ENCODE measurements around the gene STXBP1. TPM values are rescaled to one million over a fixed set of nuclear protein-coding genes. Genes with fewer than 3 reads are reported as not detected.

Gene STXBP1
- total RNA-seq, 1 donor from 2014 or later = 36.9 TPM

DNA sequence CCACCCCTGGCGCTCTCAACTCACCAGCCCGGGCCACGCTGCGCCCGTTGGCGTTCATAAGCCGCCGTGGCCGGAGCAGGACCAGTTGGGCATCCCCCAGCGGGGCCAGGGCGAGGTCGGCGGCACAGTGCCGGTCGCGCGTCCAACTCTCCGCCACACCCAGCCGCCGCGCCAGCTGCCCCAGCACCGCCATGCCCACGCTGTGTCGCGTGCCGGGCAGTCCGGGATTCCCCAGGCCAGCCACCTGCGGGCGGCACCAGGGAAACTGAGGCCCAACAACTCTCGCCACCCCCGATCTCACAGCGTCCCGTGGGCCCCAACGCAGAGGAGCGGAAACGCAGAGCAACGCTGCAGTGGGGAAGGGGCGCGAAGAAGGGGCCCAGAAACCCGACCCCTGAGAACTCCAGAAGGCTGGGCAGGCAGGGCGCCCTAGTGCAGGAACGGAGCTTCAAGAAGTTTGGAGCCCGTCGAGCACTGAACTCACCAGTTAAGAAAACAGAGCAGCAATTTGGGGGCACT, 102.9 kb downstream of the STXBP1 start:
- H3K4me1 ChIP-seq = peaks cover 37% of the 10 kb centered on the region
- intact Hi-C loops (cut with micrococcal nuclease) = no loop called here
- H3K4me3 ChIP-seq = peak overlapping the region; percentile 94
- no peaks in the 10 kb centered on the region for H3K9me3 ChIP-seq (replicated peaks)
- TF ChIP-seq, protein P1, sequence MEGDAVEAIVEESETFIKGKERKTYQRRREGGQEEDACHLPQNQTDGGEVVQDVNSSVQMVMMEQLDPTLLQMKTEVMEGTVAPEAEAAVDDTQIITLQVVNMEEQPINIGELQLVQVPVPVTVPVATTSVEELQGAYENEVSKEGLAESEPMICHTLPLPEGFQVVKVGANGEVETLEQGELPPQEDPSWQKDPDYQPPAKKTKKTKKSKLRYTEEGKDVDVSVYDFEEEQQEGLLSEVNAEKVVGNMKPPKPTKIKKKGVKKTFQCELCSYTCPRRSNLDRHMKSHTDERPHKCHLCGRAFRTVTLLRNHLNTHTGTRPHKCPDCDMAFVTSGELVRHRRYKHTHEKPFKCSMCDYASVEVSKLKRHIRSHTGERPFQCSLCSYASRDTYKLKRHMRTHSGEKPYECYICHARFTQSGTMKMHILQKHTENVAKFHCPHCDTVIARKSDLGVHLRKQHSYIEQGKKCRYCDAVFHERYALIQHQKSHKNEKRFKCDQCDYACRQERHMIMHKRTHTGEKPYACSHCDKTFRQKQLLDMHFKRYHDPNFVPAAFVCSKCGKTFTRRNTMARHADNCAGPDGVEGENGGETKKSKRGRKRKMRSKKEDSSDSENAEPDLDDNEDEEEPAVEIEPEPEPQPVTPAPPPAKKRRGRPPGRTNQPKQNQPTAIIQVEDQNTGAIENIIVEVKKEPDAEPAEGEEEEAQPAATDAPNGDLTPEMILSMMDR (IDR thresholded peaks at IDR 0.05; ENCODE audit: borderline replicate concordance) = no peak
- peak; percentile 37 for DNase-seq
- H3K36me3 ChIP-seq = no peaks in the 10 kb centered on the region
- H3K27me3 ChIP-seq (ENCODE audit: low read depth) = no peaks in the 10 kb centered on the region
- H3K27ac ChIP-seq (replicated peaks) = peak overlapping the region; percentile 89

DNA sequence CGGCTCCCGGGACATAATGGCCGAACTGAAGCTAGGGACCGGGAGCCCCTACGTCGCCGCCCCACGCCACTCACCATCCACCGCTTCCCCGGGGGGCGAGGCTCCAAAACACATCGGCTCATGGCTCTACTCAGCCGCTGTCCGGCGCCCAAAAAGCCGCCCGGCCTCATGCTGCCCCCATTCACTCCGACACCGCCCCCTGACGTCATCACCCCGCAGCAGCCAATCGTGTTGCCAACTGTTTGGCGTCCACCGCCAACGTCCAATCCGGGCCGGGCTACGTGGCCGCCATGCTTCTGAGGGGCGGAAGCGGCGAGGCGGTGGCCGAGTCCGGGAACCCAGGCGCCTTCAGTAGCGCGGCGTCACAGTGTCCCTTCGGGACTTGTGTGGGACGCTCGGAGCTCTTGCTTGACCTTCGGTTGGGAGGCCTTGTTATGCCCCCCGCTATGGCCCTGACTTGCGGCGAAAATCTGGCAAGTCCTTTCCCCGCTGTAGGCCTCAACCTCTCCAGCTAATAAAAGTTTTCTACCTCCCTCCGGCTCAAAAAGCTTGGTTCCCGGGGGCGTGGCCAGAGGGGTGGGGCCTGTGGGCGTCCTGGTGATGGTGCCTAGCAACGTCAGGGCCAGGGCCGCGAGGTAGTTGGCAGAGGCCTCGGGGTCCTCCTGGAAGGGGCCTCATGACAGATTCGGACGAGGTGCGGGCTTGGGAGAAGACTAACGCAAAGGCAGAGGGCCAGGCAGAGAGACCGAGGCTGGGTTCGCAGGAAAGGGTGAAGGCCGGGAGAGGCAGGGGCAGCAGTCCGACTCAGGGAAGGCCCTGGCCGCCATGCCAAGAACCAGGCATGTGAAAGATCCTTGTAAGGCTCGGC, 103.6 kb downstream of the STXBP1 start, which contains the start of the genes PTRH1 and TTC16:
TSS of gene PTRH1 (minus strand) at position 194 of the 868 bp plus-strand sequence. CDS start at position 170, 24 bp downstream.
TSS of gene TTC16 (plus strand) at position 610 of the 868 bp plus-strand sequence. CDS start at position 677, 67 bp downstream.
- Histone ChIP-seq H3K4me1 (peaks cover 37% of the 10 kb centered on the region), H3K9me3 (replicated peaks) (no peaks in the 10 kb centered on the region), H3K27me3 (ENCODE audit: low read depth) (no peaks in the 10 kb centered on the region), H3K27ac (replicated peaks) (peak within 1 kb of the TSS; percentile 89), H3K36me3 (no peaks in the 10 kb centered on the region), H3K4me3 (peak within 1 kb of the TSS; percentile 94)
- intact Hi-C loops (cut with micrococcal nuclease) = no loop called here
- DNase-seq = peak; percentile 98
- TF ChIP-seq, protein P1 (IDR thresholded peaks at IDR 0.05; ENCODE audit: borderline replicate concordance) = no peak

DNA sequence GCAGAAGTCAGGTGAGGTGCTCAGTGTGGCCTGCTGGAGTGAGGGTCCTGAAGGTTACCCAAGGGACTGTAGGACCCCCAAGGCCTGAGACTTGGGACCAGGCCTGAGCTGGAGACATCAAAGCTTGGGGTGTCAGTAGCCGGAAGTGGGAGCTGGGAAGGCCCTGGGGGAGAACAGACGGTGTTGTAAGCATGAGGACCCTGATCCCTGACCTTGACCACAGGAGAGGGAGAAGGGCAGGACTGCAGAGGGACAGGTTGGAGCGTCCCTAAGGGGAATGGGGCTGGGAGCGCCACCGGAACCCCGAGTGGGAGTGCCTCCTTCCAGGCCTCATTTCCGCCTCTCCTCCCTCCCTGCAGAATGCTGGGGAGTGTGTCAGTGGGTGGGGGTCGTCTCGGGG, 104.3 kb downstream of the STXBP1 start:
- intact Hi-C loops (cut with micrococcal nuclease) = no loop called here
- Histone ChIP-seq H3K36me3 (no peaks in the 10 kb centered on the region), H3K27ac (replicated peaks) (peak overlapping the region; percentile 89), H3K9me3 (replicated peaks) (no peaks in the 10 kb centered on the region), H3K4me1 (peaks cover 37% of the 10 kb centered on the region), H3K4me3 (peak overlapping the region; percentile 94), H3K27me3 (ENCODE audit: low read depth) (no peaks in the 10 kb centered on the region)
- TF ChIP-seq, protein P1 (IDR thresholded peaks at IDR 0.05; ENCODE audit: borderline replicate concordance) = no peak
- DNase-seq = no peak

DNA sequence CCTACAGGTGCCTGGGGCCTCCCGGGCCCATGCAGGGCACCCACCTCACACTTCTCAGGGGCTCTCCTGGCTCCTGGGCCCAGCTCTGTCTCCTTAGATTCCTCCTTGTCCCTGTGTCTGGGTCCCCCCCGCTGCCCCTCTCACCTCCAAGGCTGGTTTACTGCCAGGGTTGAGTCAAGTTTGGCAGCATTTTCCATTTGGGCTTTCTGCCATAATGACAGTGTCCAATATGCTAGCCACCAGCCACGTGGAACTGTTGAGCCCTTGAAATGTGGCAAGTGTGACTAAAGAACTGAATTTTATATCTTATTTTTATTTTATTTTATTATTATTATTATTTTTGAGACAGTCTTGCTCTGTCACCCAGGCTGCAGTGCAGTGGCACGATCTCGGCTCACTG, 105.7 kb downstream of the STXBP1 start:
- DNase-seq = no peak
- Histone ChIP-seq H3K36me3 (no peaks in the 10 kb centered on the region), H3K9me3 (replicated peaks) (no peaks in the 10 kb centered on the region), H3K27me3 (ENCODE audit: low read depth) (no peaks in the 10 kb centered on the region), H3K4me1 (peaks cover 37% of the 10 kb centered on the region), H3K4me3 (no peak overlapping the region), H3K27ac (replicated peaks) (no peak overlapping the region)
- TF ChIP-seq, protein P1 (IDR thresholded peaks at IDR 0.05; ENCODE audit: borderline replicate concordance) = no peak
- intact Hi-C loops (cut with micrococcal nuclease) = no loop called here

DNA sequence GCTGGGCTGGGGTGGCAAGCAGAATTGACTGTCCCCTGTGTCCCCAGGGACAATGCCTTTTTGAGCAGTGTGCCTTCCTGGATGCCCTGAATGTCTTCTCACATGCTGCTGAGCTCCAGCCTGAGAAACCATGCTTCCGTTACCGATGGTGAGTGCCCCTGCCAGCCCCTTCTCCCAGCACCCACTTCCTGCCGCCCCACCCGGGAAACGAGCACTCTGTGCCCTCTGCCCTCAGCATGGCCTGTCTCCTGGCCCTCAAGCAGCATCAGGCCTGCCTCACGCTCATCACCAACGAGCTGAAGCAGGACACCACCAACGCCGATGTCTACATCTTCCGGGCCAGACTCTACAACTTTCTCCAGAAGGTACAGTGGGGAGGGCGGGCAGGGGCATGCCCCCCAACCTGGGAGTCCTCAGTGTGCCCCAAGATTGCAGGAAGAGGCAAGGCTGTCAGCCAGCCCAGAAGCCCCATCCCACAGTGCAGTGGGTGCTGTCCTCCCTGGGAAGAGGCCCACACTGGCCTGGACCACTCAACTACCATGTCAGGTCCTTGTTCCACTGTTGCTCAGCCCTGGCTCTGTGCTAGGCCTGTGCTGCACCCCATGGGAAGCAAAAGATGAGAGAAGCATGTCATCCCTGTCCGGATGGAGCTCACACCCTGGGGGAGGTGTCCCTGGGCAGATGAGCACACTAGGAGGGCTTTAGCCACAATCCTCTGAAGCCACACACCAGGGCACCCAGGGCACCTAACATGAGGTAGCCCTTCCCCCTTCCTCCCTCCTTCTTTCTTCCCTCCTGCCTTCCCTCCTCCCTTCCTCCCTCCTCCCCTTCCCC, 108.2 kb downstream of the STXBP1 start:
- H3K27ac ChIP-seq (replicated peaks) = no peak overlapping the region
- H3K9me3 ChIP-seq (replicated peaks) = no peaks in the 10 kb centered on the region
- no peaks in the 10 kb centered on the region for H3K27me3 ChIP-seq (ENCODE audit: low read depth)
- no peak for DNase-seq
- H3K4me3 ChIP-seq = no peak overlapping the region
- TF ChIP-seq, protein P1 (IDR thresholded peaks at IDR 0.05; ENCODE audit: borderline replicate concordance) = no peak
- intact Hi-C loops (cut with micrococcal nuclease) = no loop called here
- peaks cover 34% of the 10 kb centered on the region for H3K4me1 ChIP-seq
- H3K36me3 ChIP-seq = no peaks in the 10 kb centered on the region
